Activated CD4-positive, alpha-beta T cell treated with anti-CD3 and anti-CD28 coated beads for 36 hours (primary cell): Measurements from ENCODE around the gene ERICH6B. TPM values are rescaled to one million over a fixed set of nuclear protein-coding genes. Genes with fewer than 3 reads are reported as not detected.

Source experiments
- ATAC-seq: fragments of 200-7000 bp; cut with Tn5 transposase; one replicate; pipeline ENCODE4 v1.10.0; 2021; ENCODE audit warnings: mild to moderate bottlenecking, moderate library complexity
- CTCF ChIA-PET: fragments of 350-600 bp; sonication (Branson Sonifier 250); formaldehyde crosslinking; loops from one replicate; lab custom pipeline; 2021; ENCODE audit warnings: antibody characterized with exemption; lab: Charles Lee
- POLR2A ChIA-PET: fragments of 350-600 bp; sonication (Branson Sonifier 250); formaldehyde crosslinking; loops from one replicate; lab custom pipeline; 2021; ENCODE audit warnings: antibody characterized with exemption, inconsistent platforms; lab: Charles Lee
- DNase-seq: peaks from one replicate; pipeline ENCODE4 v3.0.0-alpha.2; 2020
- H3K27ac Mint-ChIP-seq: one replicate; pipeline ENCODE4 v1.8.0; 2021; ENCODE audit warnings: mixed read lengths
- H3K27me3 Mint-ChIP-seq: one replicate; pipeline ENCODE4 v1.8.0; 2021; ENCODE audit warnings: mixed read lengths
- H3K36me3 Mint-ChIP-seq: one replicate; pipeline ENCODE4 v1.8.0; 2021; ENCODE audit warnings: low read depth, mixed read lengths
- H3K4me1 Mint-ChIP-seq: one replicate; pipeline ENCODE4 v1.8.0; 2021; ENCODE audit warnings: mixed read lengths
- H3K4me3 Mint-ChIP-seq: one replicate; pipeline ENCODE4 v1.8.0; 2021; ENCODE audit warnings: mild to moderate bottlenecking, moderate library complexity, mixed read lengths
- H3K9me3 Mint-ChIP-seq: one replicate; pipeline ENCODE4 v1.8.0; 2021; ENCODE audit warnings: low read depth, mixed read lengths
- intact Hi-C, 2 experiments: fragments of 100-400 bp; cut with DNase I in 1 of 2; cut with micrococcal nuclease in 1 of 2; formaldehyde crosslinking; loops; one replicate each; pipeline versions ENCODE4 v1.14.2 to v1.15.1; 2022 to 2024; cut with DNase I, micrococcal nuclease
- total RNA-seq, 2 experiments: library from RNA; stranded (reverse); gene quantifications; one replicate each; pipeline ENCODE4 v1.2.3, GENCODE V29; 2021

ERICH6B gene
- total RNA-seq, 2 experiments from 2014 or later: not detected

GRCh38 chr13:45492538-45492937 is 123.0 kb downstream of the ERICH6B start:
- no peak for ATAC-seq
- H3K36me3 Mint-ChIP-seq: peaks cover 26% of the 10 kb centered on the region
- intact Hi-C loops: no loop called here
- no peaks in the 10 kb centered on the region for H3K27me3 Mint-ChIP-seq
- H3K4me1 Mint-ChIP-seq: peaks cover 6% of the 10 kb centered on the region
- no peak overlapping the region for H3K4me3 Mint-ChIP-seq
- no peak overlapping the region for H3K27ac Mint-ChIP-seq
- POLR2A ChIA-PET: no interaction called here
- no peak for DNase-seq
- H3K9me3 Mint-ChIP-seq: no peaks in the 10 kb centered on the region
- CTCF ChIA-PET: interaction anchor here (1.0 kb wide), 1 partner anchor 17 kb away, joined by 3 read pairs; no protein-coding TSS in a partner anchor

Other genes starting within 250 kb of the ERICH6B start
- 10 to 100 TPM; 17.7 to 18.4 TPM for gene SLC25A30, start 197.4 kb downstream of the ERICH6B start, total RNA-seq
- gene COG3, start 150.8 kb downstream of the ERICH6B start, total RNA-seq: 10 to 100 TPM; 18.0 to 19.6 TPM
- not detected for gene CBY2, start 86.6 kb upstream of the ERICH6B start, total RNA-seq
- under 1 TPM; 0.18 to 0.19 TPM for gene SIAH3, start 236.0 kb upstream of the ERICH6B start, total RNA-seq